Activated T-helper 1 cell treated with anti-CD3 and anti-CD28 coated beads, Interleukin-2, amount 50 U/mL, for 16 hours (primary cell): Measurements from ENCODE around the gene DHRS9.
A peak's percentile ranks its signal among the peaks of the same experiment; 100 is the strongest.

Experiments
- DNase-seq, 2 donors: peaks; one replicate each; pipeline ENCODE4 v3.0.0-alpha.2; 2020; ENCODE audit warnings: low read depth in 1 of 2, low spot score in 1 of 2

DHRS9 gene

GRCh38 chr2:169093535-169093934, 24.2 kb downstream of the DHRS9 start:
- no peak for DNase-seq

GRCh38 chr2:169094676-169095075, 25.3 kb downstream of the DHRS9 start:
- DNase-seq: no peak

- DNase-seq: no peak
These were observed 26.3 kb downstream of the DHRS9 start for GRCh38 chr2:169095621-169096105.

- no peak for DNase-seq
These were observed 35.5 kb downstream of the DHRS9 start for GRCh38 chr2:169104848-169105247.

GRCh38 chr2:169105476-169105875, 36.1 kb downstream of the DHRS9 start:
- DNase-seq: no peak

GRCh38 chr2:169106134-169106533, 36.8 kb downstream of the DHRS9 start:
- no peak for DNase-seq

GRCh38 chr2:169106563-169107545, 37.5 kb downstream of the DHRS9 start:
- no peak for DNase-seq

GRCh38 chr2:169107645-169108044, 38.3 kb downstream of the DHRS9 start:
- DNase-seq: peak in 1 of 2 donors; percentile 2

GRCh38 chr2:169108099-169108884, 38.9 kb downstream of the DHRS9 start:
- DNase-seq: no peak

GRCh38 chr2:169109502-169110409, 40.4 kb downstream of the DHRS9 start:
- DNase-seq: peak; percentile 44 to 60

GRCh38 chr2:169110419-169110818, 41.1 kb downstream of the DHRS9 start:
- no peak for DNase-seq

GRCh38 chr2:169110916-169111315, 41.6 kb downstream of the DHRS9 start:
- DNase-seq: no peak

- DNase-seq: no peak
These were observed 43.5 kb downstream of the DHRS9 start for GRCh38 chr2:169112841-169113240.

GRCh38 chr2:169114056-169114455, 44.7 kb downstream of the DHRS9 start:
- no peak for DNase-seq

GRCh38 chr2:169116327-169116726, 47.0 kb downstream of the DHRS9 start:
- no peak for DNase-seq

GRCh38 chr2:169116993-169117392, 47.6 kb downstream of the DHRS9 start:
- DNase-seq: no peak

- DNase-seq: no peak
These were observed 48.7 kb downstream of the DHRS9 start for GRCh38 chr2:169118060-169118459.

- no peak for DNase-seq
These were observed 49.9 kb downstream of the DHRS9 start for GRCh38 chr2:169119123-169119760.

GRCh38 chr2:169119851-169120250, 50.5 kb downstream of the DHRS9 start:
- DNase-seq: no peak

- no peak for DNase-seq
These were observed 60.4 kb downstream of the DHRS9 start for GRCh38 chr2:169129703-169130243.
